OCI-LY7 (cell line): ENCODE results near the gene GATAD2A.

Experiments used
- CTCF ChIP-seq: fragments of 200-600 bp; sonication (generic); conservative IDR thresholded peaks from 2 replicates; pipeline ENCODE4 v1.5.1; 2014; ENCODE audit warnings: mild to moderate bottlenecking, antibody characterized with exemption, low read length, moderate library complexity, mixed read lengths
- EZH2phosphoT487 ChIP-seq: fragments of 200-600 bp; sonication (generic); IDR thresholded peaks from 2 replicates; pipeline ENCODE4 v1.6.1; 2018; ENCODE audit warnings: low read depth, borderline replicate concordance, mild to moderate bottlenecking, mixed run types, antibody characterized with exemption, low read length, moderate library complexity, mixed read lengths

DNA sequence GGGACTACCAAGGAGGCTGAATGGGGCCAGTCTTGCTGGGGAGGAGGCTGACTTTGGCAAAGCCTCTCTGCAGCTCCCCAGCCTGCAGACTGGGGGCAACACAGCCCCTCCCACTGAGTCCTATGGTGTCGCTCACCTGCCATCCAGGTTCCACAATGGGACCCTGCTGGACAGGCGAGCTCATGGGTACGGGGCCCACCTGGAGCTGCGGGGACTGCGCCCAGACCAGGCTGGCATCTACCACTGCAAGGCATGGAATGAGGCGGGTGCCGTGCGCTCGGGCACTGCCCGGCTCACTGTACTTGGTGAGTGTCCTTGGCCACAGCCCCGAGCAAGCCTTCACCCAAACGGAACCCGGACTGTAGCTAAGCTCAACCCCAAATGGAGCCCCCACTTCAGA, 137.6 kb downstream of the GATAD2A start:
- no peak for TF ChIP-seq CTCF
- TF ChIP-seq EZH2phosphoT487 = no peak
